ENCODE measurements around the gene GAREM2. TPM values are rescaled to one million over a fixed set of nuclear protein-coding genes. Genes with fewer than 3 reads are reported as not detected.

Gene GAREM2
- total RNA-seq, 4 donors from 2014 or later = 0.49 to 2.8 (median 1.9) TPM

GRCh38 chr2:26169226-26169625 is 3.7 kb upstream of the GAREM2 start:
- no peaks in the 10 kb centered on the region for H3K36me3 ChIP-seq
- WGBS, 2 donors = 86 to 89% methylated on average over 5 of the region's 5 CpGs
- H3K27ac ChIP-seq = no peak overlapping the region
- no peaks in the 10 kb centered on the region for H3K9me3 ChIP-seq
- H3K4me3 ChIP-seq (replicated peaks in 1 of 3) = no peak overlapping the region
- intact Hi-C loops (cut with DNase I) = no loop called here
- no peak for TF ChIP-seq POLR2A (IDR thresholded peaks at IDR 0.05)
- TF ChIP-seq CTCF (IDR thresholded peaks at IDR 0.05) = no peak
- DNase-seq = no peak
- peaks cover 10% of the 10 kb centered on the region for H3K27me3 ChIP-seq
- peaks cover 11 to 16% of the 10 kb centered on the region in 2 donors for H3K4me1 ChIP-seq

- Histone ChIP-seq H3K27me3 (peaks cover 10% of the 10 kb centered on the region), H3K27ac (no peak overlapping the region), H3K4me1 (peaks cover 11 to 16% of the 10 kb centered on the region in 2 donors), H3K9me3 (no peaks in the 10 kb centered on the region), H3K36me3 (no peaks in the 10 kb centered on the region), H3K4me3 (replicated peaks in 1 of 3) (no peak overlapping the region)
- WGBS, 2 donors = 81 to 88% methylated on average over 14 of the region's 14 CpGs
- intact Hi-C loops (cut with DNase I) = loop anchor here (10.0 kb wide), 1 partner anchor 155 kb away; no protein-coding TSS in a partner anchor
- DNase-seq = no peak
- TF ChIP-seq POLR2A (IDR thresholded peaks at IDR 0.05) = no peak
- TF ChIP-seq CTCF (IDR thresholded peaks at IDR 0.05) = no peak
Measured at GRCh38 chr2:26169681-26170414, 3.0 kb upstream of the GAREM2 start.

GRCh38 chr2:26170795-26171194 is 2.1 kb upstream of the GAREM2 start:
- H3K4me3 ChIP-seq (replicated peaks in 1 of 3) = no peak overlapping the region
- no peak overlapping the region for H3K27ac ChIP-seq
- TF ChIP-seq POLR2A (IDR thresholded peaks at IDR 0.05) = no peak
- TF ChIP-seq CTCF (IDR thresholded peaks at IDR 0.05) = no peak
- no peaks in the 10 kb centered on the region for H3K9me3 ChIP-seq
- DNase-seq = no peak
- H3K27me3 ChIP-seq = peaks cover 10% of the 10 kb centered on the region
- no peaks in the 10 kb centered on the region for H3K36me3 ChIP-seq
- intact Hi-C loops (cut with DNase I) = loop anchor here (10.0 kb wide), 1 partner anchor 154 kb away; no protein-coding TSS in a partner anchor
- 81 to 86% methylated on average over 8 to 9 of the region's 9 CpGs for WGBS, 2 donors
- H3K4me1 ChIP-seq = peaks cover 11 to 16% of the 10 kb centered on the region in 2 donors

- Histone ChIP-seq H3K36me3 (no peaks in the 10 kb centered on the region), H3K27ac (no peak overlapping the region), H3K4me3 (replicated peaks in 1 of 3) (peak overlapping the region in 1 of 3 donors; percentile 38), H3K27me3 (peaks cover 10% of the 10 kb centered on the region), H3K4me1 (peaks cover 11 to 16% of the 10 kb centered on the region in 2 donors), H3K9me3 (no peaks in the 10 kb centered on the region)
- no peak for DNase-seq
- TF ChIP-seq CTCF (IDR thresholded peaks at IDR 0.05) = no peak
- TF ChIP-seq POLR2A (IDR thresholded peaks at IDR 0.05) = no peak
- WGBS, 2 donors = 23 to 62% methylated on average over 14 to 40 of the region's 56 CpGs
- intact Hi-C loops (cut with DNase I) = loop anchor here (10.0 kb wide), 1 partner anchor 152 kb away; no protein-coding TSS in a partner anchor
Measured at GRCh38 chr2:26172189-26172870, 558 bp upstream of the GAREM2 start.

Data from thyroid gland (tissue), 4 donors.